OCI-LY7 (cell line): ENCODE results near the gene WDFY2.

Experiments
- EZH2phosphoT487 ChIP-seq: fragments of 200-600 bp; sonication (generic); IDR thresholded peaks from 2 replicates; pipeline ENCODE4 v1.6.1; 2018; ENCODE audit warnings: low read depth, borderline replicate concordance, mild to moderate bottlenecking, mixed run types, antibody characterized with exemption, low read length, moderate library complexity, mixed read lengths
- TF ChIP-seq, protein P1 (sequence below): fragments of 200-600 bp; sonication (generic); conservative IDR thresholded peaks from 2 replicates; pipeline ENCODE4 v1.5.1; 2014; ENCODE audit warnings: mild to moderate bottlenecking, antibody characterized with exemption, low read length, moderate library complexity, mixed read lengths

DNA sequence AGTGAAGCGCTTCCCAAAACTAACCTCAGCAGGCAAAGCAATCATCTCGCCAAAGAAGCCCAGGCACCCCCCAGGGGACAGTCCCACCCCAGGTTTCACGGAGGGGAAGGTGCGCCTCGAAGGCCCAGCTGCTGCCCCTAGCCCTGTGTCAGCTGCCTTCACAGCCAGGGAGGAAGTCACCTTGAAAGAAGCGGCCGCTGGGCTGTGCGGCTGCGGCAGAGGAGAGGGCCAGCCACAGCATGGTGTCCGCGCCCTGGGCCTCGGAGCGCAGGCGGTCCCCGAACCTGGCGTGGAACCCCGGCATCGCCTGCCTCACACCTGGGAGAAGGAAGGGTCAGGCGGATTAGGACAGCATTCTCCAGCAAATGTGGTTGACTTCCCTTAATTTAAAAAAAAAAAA, 184.7 kb downstream of the WDFY2 start:
- TF ChIP-seq, protein P1, sequence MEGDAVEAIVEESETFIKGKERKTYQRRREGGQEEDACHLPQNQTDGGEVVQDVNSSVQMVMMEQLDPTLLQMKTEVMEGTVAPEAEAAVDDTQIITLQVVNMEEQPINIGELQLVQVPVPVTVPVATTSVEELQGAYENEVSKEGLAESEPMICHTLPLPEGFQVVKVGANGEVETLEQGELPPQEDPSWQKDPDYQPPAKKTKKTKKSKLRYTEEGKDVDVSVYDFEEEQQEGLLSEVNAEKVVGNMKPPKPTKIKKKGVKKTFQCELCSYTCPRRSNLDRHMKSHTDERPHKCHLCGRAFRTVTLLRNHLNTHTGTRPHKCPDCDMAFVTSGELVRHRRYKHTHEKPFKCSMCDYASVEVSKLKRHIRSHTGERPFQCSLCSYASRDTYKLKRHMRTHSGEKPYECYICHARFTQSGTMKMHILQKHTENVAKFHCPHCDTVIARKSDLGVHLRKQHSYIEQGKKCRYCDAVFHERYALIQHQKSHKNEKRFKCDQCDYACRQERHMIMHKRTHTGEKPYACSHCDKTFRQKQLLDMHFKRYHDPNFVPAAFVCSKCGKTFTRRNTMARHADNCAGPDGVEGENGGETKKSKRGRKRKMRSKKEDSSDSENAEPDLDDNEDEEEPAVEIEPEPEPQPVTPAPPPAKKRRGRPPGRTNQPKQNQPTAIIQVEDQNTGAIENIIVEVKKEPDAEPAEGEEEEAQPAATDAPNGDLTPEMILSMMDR = no peak
- TF ChIP-seq EZH2phosphoT487 = no peak
